Ramos (cell line): ENCODE data around the gene ACTL9.
"Not testable (repeated sequence)": the region's sequence is repeated elsewhere in the genome, so short reads cannot be mapped to it uniquely, and the experiment has no call there.

Experiments
- in situ Hi-C: fragments of 300-500 bp; cut with MboI; formaldehyde crosslinking; loops from one replicate; pipeline ENCODE4 v1.14.3; 2022; ENCODE audit warnings: low sequenced_read_pairs; ENCODE audit not compliant: unreplicated experiment

The ACTL9 gene

GRCh38 chr19:8698433-8699063 lies at the start of gene ACTL9:
Gene ACTL9 (minus strand): TSS chr19:8698795. CDS start chr19:8698701, 94 bp downstream.
- in situ Hi-C loops, result no loop called here

GRCh38 chr19:8739291-8740065 lies 40.9 kb upstream of the ACTL9 start:
- in situ Hi-C loops, result not testable (repeated sequence)

GRCh38 chr19:8738377-8738776 lies 39.8 kb upstream of the ACTL9 start:
- in situ Hi-C loops, result no loop called here

GRCh38 chr19:8731428-8732169 lies 33.0 kb upstream of the ACTL9 start:
- in situ Hi-C loops, result no loop called here

- in situ Hi-C loops, result no loop called here
These were observed 25.7 kb upstream of the ACTL9 start for GRCh38 chr19:8724276-8724675.

GRCh38 chr19:8722032-8722431 lies 23.4 kb upstream of the ACTL9 start:
- in situ Hi-C loops, result no loop called here

GRCh38 chr19:8721334-8721733 lies 22.7 kb upstream of the ACTL9 start, which contains the start of gene OR2Z1:
Gene OR2Z1 (plus strand): TSS chr19:8721634. CDS start chr19:8731029, 9,395 bp downstream.
- in situ Hi-C loops, result no loop called here

- in situ Hi-C loops, result not testable (repeated sequence)
These were observed 11.7 kb upstream of the ACTL9 start for GRCh38 chr19:8710337-8710736.

GRCh38 chr19:8705742-8706141 lies 7.1 kb upstream of the ACTL9 start:
- in situ Hi-C loops, result no loop called here

- in situ Hi-C loops, result not testable (repeated sequence)
These were observed 6.7 kb upstream of the ACTL9 start for GRCh38 chr19:8705304-8705703.

- in situ Hi-C loops, result no loop called here
These were observed 4.6 kb upstream of the ACTL9 start for GRCh38 chr19:8703223-8703622.

- in situ Hi-C loops, result no loop called here
These were observed 3.8 kb upstream of the ACTL9 start for GRCh38 chr19:8702350-8702749.

- in situ Hi-C loops, result no loop called here
These were observed 2.4 kb upstream of the ACTL9 start for GRCh38 chr19:8700956-8701355.

- in situ Hi-C loops, result no loop called here
These were observed 1.3 kb upstream of the ACTL9 start for GRCh38 chr19:8699908-8700307.

- in situ Hi-C loops, result no loop called here
These were observed 743 bp downstream of the ACTL9 start for GRCh38 chr19:8697671-8698432.

- in situ Hi-C loops, result no loop called here
These were observed 1.6 kb downstream of the ACTL9 start for GRCh38 chr19:8696993-8697392.

- in situ Hi-C loops, result no loop called here
These were observed 2.7 kb downstream of the ACTL9 start for GRCh38 chr19:8695911-8696310.

- in situ Hi-C loops, result no loop called here
These were observed 3.1 kb downstream of the ACTL9 start for GRCh38 chr19:8695501-8695900.

GRCh38 chr19:8690753-8691539 lies 7.6 kb downstream of the ACTL9 start:
- in situ Hi-C loops, result loop anchor here (5.0 kb wide), 1 partner anchor 34 kb away; no protein-coding TSS in a partner anchor
